A204.1 (cell line): Measurements from ENCODE around the gene RRBP1.

Source experiments
- FAIRE-seq: peaks from 2 replicates; lab custom pipeline; 2012; peaks lifted over from hg19 to GRCh38; lab: Jason Lieb, UNC

The RRBP1 gene

DNA sequence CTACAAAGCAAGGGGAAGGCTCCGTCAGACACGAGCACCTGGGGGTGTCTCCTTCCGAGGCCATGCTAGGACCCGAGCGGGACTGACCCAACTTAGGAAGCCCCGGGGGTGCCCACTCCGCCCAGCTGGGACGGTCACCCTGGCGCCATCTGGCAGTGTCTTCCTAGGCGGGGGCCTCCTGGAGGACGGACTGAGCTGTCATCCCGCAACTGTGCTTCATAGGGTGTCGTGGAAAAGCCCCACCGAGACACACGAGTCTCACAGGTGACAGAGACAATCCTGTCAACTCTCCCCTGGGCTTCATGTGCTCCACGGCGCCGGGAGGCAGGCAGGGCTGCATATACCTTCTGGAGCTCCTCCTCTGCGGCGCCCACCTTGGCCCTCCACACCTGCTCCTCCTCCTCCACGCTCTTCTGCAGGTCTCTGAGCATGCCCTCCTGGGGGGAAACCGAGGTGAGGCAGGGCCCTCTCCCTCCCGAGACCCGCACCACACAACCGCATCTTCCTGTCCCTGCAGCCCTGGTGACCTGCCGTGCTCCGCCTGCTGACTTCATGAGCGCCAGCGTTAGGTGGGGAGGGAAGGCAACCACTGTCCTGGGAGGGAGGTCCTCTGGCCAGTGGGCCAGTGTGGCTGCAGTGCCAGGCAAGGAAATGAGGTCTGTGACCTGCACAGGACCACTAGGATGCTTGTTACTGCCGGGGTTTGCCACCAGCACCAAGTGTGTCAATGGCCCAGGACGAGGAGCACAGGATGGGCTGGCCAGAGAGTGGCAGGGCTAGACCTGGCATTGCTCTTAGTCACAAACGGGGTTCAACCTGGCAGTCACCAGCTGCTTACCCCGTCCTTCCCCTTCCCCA, 61.4 kb downstream of the RRBP1 start:
- FAIRE-seq: no peak

DNA sequence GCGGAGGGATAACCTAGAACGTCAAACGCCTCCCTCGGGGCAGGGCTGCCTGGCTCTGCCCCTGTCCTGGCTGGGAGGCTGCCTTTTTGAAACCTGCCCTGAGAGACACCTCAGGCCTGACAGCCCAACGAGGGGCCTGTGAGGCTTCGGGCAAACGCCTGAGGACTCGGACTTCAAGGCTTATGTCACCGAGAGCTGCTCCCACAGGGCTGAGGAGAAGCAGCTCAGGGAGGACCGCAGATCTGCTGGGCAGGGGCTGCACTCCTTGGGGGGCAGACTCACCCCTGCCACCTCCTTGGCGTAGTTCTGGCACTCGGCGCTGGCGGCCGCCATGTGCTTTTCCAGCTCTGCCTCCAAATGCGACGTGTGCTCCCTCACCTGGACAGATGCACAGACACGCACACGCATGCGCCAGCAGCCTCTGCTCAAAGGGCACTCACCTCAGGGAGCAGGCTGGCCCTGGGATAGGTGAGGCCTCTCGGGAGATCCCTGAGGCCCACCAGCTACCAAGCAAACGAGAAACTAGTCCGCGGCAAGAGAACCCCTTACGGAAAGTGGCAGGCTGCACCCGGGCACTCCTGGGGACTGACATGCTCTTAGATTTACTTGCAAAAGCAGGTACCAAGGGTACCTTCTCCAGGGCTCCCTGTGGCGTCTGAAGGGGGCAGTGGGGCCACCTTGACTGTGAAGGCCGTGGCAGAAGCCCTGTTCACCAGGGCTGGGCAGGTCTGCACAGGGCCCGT, 62.5 kb downstream of the RRBP1 start:
- FAIRE-seq: no peak

DNA sequence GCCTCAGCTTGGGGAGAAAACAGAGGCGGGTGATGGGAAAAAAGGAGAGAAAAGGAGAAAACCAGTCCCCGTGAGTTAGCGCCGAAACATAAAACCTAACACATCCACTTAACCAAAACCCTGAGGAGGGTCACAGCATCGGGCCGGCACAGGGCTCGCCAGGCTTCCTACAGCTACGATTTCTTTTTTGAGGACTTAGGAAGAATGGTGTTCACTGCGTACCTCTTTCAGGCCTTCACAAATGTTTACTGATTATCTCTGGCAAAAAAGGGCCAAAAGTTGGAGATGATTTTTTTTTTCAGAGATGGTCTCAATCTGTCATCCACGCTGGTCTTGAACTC, 63.4 kb downstream of the RRBP1 start:
- no peak for FAIRE-seq

- no peak for FAIRE-seq
Observed at GRCh38 chr20:17617868-17618672, 64.0 kb downstream of the RRBP1 start.

DNA sequence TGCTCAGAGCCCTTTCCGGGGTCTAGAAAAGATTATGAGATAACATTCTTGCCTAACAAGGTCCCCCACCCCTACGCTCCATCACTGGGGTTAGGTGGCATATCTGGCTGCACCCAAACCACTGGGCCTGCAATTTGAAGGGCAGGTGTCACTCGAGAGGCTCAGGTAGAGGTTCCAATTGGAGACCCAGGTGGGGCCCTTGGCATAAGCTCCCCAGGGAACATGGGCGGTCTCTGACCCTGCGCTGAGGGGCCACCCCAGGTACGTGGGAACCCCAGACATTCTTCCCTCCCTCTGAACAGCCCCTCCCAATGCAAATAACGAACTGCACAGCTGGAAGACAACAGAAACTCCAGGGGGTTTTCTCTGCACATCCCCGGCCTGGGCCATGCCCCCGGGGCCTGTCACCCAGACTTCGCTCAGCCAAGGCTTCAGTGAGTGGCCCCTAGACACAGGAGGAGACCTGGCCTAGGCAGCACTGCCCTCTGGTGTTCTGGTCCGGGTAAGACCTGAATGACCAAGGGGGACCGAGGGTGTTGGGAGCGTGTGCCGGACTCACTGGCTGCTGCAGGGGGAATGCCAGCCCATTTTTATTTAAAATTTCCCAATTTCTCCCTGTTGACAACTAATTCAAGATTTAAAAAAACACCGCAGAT, 64.7 kb downstream of the RRBP1 start:
- FAIRE-seq: no peak

GRCh38 chr20:17616480-17617211, 65.4 kb downstream of the RRBP1 start:
- no peak for FAIRE-seq

DNA sequence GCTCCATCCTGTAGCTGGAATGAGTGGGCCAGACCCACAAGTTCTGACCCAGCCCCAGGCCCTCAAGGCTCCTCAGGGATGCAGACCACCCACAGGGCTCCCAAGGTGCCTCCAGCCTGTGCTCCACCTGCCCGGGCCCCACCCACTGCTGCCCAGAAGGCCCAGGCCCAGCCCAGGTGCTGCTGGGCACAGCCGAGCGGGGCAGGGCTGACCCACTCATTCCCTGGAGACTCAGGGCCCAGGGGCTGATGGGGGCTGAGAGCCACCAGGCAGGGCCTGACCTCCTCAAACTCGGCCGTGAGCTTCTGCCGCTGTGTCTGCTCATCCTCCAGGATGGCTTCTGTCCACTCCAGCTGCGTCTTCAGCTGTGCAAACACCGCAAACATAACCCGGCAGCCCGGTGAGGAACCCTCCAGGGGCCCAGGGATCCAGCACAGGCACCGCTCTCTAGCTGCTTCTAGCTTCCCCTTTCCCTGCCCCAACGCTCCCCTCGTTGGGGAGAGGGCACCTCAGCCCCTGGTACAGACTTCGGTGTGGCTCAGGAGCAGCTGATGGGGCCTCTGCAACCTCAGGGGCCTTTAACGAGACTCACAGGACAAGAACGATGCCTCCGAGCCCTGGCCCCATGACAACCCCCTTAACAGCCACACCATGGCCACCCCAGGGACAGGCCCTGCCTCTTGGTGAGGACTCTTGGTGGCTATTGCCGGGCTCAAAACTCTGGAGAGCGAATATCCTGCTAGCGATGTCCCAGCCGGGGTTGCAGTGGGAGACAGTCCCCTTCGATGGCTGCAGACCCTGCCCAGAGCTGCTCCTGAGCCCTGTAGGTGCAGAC, 66.2 kb downstream of the RRBP1 start:
- no peak for FAIRE-seq

GRCh38 chr20:17614812-17615644, 67.0 kb downstream of the RRBP1 start:
- FAIRE-seq: no peak

DNA sequence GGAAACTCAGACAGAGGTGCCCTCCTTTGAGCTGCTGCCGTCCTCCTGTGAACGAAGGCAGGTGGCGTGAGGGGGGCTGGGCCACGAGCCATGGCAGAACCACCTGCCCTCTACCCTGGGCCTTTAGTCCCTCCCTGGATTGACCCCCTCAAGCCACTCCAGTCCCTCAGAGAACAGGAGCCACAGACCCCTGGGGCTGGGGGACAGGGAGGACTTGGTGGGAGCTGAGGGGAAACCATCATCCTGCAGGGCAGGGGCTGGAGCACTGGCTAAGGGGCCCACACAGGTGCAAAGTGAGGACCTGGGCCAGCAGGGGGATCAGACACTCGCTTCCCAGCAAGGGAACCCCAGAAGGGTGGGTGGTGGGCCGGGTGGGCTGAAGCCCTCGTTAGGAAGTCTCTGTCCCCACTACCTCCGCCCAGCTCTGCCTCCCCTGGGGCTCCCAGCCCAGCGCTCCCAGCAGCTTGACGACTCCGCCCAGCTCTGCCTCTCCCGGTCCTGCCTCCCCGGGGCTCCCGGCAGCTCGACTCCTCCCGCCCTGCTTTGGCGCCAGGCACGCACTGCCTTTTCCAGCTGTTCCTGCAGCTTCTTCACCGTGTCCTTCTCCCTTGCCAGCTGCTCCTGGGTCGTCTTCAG, 67.7 kb downstream of the RRBP1 start:
- no peak for FAIRE-seq

GRCh38 chr20:17613328-17614175, 68.5 kb downstream of the RRBP1 start:
- FAIRE-seq: no peak

DNA sequence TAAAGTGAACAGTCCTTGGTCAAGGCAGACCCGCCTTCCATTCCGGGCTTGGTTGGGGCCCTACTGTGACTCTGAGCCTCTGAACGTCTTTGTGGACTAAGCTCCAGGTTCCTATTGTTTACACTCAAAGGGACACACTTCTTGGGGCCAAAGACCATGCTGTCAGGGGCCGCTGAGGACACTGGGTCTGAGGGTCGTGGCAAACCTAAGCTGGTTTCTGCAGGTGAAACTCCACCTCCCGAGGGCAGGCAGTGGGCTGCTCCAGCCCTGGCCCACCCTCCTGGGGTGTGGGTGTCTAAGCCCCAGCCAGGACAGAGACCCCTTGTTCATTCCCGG, 69.1 kb downstream of the RRBP1 start:
- FAIRE-seq: no peak

GRCh38 chr20:17612287-17612991, 69.6 kb downstream of the RRBP1 start:
- FAIRE-seq: no peak

- FAIRE-seq: no peak
Observed at GRCh38 chr20:17611540-17612286, 70.3 kb downstream of the RRBP1 start.

- FAIRE-seq: no peak
Observed at GRCh38 chr20:17611290-17611539, 70.8 kb downstream of the RRBP1 start.

DNA sequence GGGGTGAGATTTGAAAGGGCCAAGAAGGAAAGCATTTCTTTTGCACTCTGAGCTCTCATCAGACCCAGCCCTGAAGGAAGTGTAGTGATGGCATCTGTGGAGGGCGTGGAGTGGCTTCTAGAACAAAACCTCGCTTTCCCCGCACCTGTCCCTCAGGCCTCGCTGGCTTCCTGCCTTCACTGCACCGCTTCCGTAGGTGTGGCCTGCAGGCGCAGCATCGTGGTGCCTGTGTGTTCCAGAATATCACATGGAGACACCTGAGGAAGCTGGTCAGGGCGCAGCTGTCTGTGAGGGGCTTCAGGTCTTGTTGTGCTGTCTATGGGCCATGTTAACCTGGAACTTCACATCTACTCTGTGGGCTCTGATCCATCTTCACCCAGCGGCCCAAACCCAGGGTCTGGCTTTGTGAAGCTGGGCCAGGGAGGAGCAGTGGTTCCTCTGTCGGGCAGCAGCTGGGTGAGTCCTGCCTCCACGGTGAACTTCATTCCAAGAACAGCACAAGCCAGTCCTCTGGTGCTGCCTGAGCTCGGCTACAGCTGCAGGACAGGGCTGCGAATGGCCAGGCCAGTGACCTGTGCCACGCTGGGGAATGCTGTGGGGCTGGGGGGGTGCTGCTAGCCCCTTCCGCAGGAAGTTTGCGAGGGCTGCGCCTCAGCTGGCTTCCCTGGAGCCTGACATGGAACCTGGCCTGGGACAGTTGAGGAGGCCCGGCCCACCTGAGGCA, 71.3 kb downstream of the RRBP1 start:
- FAIRE-seq: no peak

DNA sequence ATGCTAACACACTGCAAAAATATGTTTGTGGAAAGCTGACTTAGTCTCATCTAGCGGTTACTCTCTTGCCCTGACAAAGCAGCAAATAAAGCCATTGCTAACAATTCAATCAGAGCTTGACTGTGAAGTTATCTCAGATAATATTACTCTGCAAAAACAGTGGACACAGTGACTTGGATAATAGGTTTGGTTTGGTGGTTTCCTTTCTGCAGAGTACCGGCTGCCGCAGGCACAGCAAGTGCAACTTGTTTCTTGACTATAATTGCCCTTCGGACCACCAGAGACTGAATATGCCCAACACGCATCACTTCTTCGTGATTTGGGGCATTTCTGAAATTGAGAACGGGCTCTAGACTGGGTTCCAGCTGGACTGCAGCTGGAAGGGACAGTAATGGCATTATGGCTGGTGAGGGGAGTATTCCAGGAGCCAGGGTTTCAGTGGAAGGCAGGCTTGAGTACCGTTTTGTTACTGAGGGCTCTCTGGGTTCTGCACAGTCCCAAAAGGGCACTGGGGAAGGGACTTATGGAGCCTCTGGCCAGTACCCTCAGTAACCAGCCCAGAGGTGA, 72.1 kb downstream of the RRBP1 start:
- FAIRE-seq: no peak
